Measurements from ENCODE around the gene LRRC74B.
"Not testable (repeated sequence)": the region's sequence is repeated elsewhere in the genome, so short reads cannot be mapped to it uniquely, and the experiment has no call there.

Gene LRRC74B

DNA sequence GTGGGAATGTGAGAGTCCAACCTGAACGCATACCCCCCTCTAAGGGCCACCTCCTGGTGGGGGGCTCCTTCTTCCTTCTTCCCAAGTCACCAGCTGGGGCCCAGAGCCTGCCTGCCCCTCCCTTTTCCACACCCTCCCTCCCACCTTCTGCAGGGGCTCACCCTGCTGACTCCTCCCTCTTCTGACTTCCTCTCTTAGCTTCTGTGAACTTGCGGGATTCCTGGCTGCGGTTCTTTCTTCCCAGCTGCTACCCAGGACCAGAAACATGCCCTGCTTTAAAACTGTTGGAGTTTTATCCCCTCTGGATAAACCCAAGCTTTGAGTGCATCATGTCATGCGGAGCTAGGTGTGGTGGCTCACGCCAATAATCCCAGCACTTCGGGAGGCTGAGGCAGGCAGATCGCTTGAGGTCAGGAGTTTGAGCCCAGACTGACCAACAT lies 10.2 kb downstream of the LRRC74B start:
- no peak for DNase-seq

DNA sequence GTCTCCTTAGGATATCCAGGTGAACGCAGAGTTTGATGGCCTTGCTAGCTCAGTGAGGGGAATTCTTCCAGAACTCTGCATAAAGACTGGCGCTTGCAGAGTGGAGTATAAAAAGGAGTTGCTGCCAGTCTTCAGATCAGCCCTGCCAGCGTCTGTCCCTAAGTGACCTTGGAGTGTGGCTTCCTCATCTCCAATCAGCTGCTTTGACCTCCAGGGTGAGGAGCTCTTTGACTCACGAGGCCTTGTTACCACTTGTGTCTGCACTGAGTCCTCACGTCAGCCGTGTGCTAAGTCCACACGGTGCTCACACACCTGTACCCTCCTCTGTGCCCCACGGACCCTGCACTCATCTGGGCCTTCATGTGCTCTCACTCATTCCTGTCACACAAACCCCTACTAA lies 14.6 kb downstream of the LRRC74B start:
- not testable (repeated sequence) for DNase-seq

DNA sequence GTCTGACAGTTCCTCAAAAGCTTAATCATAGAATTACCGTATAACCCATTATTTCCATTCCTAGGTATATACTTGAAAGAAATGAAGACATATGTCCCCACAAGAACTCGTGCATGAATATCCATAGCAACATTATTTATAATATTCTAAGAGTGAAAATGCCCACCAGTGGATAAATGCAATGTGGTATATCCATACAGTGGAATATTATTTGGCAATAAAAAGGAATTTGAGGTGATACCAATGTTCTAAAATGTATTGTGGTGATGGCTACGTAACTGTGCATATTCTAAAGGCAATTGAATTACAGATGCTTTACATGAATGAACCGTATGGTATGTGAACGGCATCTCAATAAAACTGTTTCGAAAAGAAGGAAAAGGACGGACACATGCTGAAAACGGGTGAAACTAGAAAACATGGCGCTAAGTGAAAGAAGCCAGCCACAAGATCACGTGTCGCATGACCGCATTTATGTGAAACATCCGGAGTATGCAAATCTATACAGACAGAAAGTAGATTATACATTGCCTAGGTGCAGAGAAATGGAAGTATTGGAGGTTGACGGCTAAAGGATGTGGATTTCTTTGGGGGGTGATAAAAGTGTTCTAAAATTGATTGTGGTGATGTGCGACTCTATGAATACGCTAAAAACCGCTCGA lies 16.0 kb downstream of the LRRC74B start:
- DNase-seq, result not testable (repeated sequence)

DNA sequence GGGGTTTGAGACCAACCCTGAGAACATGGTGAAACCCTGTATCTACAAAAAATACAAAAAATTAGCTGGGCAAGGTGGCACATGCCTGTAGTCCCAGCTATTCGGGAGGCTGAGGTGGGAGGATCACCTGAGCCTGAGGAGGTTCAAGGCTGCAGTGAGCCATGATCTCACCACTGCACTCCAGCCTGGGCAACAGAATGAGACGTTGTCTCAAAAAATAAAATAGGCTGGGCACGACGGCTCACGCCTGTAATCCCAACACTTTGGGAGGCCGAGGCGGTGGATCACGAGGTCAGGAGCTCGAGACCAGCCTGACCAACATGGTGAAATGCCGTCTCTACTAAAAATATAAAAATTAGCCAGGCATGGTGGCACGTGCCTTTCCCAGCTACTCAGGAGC lies 18.7 kb downstream of the LRRC74B start:
- not testable (repeated sequence) for DNase-seq

DNA sequence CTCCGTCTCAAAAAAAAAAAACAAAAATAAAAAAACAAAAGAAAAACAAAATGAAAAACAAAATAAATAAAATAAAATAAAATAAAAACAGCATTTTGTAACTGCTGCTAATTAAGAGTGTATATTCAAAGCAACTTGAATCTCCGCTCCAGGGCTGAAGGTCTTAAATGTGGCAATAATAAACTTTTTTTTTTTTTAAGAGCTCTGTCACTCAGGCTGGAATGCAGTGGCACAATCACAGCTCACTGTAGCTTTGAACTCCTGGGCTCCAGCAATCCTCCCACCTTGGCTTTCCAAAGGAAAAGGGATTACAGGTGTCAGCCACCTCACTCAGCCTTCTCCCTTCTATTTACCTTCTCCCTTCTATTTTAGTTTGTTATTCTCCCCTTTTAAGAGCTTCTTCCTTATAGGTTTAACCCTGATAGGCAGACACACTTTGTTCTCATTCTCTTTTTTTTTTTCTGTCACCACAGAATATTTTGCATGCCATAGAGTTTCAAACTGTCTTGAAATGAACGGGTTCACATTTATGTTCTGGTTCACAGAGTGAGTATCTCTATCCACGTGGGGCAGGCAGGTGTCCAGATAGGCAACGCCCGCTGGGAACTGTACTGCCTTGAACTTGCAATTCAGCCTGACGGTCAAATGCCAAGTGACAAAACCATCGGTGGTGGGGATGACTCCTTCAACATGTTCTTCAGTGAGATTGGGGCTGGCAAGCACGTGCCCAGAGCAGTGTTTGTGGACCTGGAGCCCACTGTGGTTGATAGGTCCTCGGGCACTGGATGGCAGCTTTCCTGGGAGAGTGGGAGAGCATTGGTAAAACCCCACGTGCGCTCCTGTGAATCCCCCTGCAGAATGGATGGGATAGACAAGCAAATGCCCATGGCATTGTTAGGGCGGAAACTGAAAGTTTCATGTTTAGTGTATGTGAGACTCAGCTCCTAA lies 19.4 kb downstream of the LRRC74B start:
- DNase-seq, result no peak

DNA sequence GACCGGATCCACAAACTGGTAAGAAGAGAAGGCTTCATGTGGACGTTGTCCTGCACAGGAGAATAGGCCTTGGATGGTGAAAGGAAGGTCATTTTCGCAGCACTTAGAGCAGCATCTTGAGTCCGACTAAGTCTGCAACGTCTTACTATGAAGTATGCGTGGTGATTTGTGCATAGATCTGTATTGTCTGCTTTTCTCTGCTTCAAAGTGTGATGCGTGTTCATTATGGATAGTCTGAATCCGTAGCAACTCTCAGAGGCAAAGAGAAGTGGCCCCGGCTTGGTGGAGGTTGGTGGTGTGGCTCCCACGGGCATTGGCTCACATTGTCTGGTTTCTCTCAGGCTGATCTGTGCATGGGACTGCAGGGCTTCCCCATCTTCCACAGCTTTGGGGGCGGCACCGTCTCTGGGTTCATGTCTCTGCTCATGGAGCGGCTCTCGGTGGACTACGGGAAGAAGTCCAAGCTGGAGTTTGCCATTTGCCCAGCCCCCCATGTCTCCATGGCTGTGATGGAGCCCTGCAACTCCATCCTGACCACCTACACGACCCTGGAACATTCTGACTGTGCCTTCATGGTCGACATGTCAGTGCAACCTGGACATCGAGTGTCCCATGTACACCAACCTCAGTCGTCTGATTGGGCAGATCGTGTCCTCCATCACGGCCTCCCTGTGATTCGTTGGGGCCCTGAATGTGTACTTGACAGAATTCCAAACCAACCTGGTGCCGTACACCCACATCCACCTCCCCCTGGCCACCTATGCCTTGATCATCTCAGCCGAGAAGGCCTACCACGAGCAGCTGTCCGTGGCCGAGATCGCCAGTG lies 21.5 kb downstream of the LRRC74B start:
- no peak for DNase-seq

DNA sequence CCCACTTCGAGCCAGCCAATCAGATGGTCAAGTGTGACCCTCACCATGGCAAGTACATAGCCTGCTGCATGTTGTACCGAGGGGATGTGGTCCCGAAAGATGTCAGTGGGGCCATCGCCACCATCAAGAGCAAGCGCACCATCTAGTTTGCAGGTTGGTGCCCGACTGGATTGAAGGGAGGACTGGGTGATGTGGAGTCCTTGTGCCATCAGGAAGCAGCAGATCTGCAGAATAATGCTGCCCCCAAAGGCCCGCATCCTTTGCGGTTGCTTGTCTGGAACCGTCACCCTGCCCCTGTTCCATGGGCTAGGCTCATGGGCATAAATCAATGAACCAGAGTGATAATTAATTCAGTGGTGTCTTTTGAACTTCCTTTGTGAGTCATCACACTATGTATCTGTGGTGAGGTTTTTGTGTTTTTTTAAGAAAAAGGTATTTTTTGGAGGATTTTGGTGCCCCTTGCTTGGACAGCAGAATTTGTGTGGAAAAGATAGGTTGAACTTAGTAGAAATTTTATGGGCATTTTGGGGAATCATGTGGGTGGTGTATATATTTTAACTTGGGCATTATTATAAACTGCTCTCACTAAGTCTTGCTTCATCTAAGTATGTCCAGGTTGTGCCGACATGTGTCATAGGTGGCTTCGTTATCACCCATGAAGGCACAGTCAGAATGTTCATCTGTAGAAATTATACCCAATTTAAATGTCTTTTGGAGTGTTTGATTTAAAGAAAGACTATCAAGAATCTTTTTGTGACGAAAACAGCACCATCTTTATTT lies 22.3 kb downstream of the LRRC74B start:
- DNase-seq, result no peak

DNA sequence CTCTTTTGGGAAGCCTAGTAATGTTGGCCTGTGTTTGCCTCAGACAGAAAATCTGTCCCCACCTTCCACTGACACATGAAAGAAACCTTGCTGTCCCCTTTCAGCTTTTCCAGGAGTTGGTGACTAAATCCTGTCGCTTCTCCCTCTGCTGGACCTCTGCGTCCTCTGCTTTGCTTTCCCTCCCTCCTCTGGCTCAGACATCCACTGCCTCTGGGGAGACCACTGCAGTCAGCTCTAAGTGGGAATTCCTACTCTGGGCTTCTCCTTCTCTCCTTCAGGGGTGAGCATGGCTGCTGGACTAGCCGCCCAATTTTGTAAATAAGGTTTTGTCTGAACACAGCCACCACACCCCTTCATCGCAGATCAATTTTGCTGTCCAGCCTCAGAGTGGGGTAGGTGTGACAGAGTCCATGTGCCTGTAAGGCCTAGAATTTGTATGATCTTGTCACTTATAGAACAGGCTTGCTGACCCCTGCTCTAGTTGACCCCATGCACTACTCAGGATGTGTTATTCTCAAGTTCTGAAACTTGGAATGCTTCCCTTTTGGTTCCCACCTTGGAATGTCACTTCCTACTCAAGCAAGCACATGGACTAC lies 23.0 kb downstream of the LRRC74B start:
- DNase-seq, result no peak

DNA sequence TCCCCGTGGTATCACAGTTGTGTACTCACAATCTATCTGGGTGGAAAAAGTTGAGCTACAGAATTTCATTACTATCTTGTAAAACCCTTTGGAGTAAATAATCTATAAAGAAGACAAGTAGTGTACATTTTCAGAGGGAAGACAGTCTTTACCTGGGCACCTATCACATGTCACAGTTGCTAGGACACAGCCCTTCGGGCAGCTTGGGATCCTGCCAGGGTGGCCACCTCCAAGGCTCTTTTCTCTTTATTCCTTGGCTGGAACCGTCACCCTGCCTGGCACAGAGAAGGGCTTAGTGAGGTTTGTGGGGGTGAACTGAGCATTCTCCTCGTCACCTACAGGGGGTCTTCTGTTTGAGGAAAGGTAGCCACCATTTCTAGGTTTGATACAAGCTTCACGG lies 23.6 kb downstream of the LRRC74B start:
- no peak for DNase-seq

DNA sequence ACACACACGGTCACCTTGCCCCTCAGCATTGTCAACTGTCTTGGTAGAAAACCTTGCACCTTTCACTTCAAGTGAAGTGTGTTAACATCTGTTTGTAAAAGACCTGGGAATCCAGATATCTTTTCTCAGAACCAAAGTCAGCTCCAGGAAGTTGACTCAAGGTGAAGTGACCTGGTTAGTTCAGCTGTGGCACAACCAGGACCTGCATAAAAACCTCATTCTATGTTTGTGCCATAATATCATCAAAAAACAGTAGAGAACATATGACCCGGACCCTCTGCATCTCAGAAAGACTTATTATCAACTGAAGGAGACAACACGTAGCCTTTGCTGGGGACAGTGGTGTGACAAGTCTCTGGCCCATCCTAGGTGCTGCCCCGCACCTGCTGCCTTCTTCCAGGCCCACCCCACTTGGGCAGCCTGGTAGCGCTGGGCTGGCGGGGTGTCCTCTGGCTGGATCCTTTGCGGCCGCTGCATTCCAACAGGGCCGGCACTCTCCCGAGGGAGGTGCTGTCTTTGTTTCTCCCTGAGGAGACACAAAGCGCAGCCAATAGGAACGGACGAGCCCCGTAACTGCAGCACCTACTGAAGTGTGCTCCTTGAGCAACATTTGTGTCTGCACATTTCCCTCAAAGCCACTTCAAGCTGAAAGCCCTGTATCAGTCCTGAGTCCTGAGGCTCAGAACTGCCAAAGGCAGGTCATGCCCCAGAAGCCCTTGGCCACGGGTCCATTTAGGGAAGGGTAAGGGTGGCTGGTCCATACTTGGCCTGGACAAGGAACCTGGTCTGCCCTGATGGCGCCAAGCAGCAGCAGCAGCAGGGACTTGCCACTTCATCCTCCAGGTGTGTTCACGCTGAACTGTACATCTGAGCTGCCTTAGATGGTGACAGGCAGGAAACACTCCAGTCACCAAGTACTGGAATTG lies 25.2 kb downstream of the LRRC74B start:
- no peak for DNase-seq

DNA sequence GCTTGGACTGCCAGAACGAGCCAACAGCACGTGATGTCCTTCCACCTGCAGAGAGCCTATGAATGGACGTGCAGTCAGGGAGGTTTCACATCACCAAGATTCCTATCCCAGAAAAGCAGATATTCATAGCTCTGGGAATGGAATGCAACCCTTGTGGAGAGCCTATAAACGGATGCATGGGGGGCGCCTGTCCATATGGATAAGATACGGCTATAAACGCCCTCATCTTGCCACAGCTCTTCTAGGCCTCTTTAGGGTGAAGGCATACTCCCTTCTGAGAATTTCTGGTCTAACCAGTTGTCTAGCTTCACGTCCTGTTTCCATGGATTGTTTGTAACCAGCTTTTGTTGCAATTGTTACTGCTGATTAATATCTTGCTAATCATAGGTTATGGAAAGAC lies 26.1 kb downstream of the LRRC74B start:
- not testable (repeated sequence) for DNase-seq

DNA sequence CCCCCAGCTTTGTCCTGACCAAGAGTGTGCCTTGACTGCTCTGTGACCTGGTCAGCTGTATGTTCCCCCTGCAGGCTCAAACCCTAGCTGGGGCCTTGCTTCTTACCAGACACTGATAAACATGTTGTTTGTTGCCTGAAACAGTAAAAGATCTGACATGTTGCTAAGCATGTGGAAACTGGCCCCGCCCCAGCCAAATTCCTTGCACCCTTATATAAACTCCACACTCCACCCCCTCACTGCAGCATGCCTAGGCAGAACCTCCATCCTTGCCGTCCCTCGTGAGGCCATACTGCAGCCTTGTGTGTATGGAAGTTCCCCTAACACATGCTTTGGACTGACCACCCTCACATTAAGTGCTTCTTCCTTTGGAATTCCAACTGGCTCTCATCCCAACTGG lies 27.3 kb downstream of the LRRC74B start:
- no peak for DNase-seq

DNA sequence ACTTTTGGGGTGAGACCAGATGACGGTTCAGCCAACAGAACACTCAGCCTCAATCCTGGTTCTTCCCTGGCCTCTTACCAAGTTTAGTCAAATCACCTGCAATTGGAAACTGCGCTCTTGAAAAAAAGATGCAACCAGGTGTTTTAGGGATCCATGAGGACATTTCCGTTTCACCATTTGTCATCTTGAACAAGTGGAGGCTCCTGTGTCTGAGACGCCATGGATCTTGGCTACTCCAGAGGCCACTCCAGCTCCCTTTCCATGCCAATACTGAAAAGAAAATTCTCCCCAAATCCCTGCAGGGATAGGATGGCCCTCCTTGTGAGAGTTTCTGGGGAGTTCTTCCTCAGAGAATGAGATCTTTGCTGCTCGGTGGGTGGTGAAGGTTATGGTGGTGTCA lies 27.7 kb downstream of the LRRC74B start:
- DNase-seq, result no peak

DNA sequence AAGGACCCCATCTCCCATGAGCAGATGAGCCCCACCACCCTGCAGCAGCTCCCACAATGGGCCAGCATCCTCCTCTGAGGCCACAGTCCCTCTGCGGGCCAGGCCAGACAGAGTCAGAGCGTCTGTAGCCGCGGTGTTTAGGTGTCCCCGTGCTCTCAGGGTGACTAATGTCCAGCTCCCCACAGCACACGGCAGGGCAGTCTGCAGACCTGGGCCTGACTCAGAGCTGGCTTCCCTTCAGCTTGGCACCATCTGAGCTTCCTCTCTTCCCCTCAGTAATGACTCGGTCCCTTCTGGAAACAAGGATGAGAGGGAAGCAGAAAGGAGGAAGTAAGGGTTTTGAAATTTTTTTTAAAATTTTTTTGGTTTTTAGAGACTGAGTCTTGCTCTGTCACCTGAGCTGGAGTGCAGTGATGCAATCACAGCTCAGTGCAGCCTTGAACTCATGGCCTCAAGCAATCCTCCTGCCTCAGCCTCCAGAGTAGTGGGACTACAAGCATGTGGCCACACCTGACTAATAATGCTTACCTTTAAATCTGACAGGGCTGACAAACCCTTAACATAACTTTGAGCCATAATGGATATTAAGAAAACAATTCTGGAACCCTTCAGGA lies 28.5 kb downstream of the LRRC74B start:
- no peak for DNase-seq

DNA sequence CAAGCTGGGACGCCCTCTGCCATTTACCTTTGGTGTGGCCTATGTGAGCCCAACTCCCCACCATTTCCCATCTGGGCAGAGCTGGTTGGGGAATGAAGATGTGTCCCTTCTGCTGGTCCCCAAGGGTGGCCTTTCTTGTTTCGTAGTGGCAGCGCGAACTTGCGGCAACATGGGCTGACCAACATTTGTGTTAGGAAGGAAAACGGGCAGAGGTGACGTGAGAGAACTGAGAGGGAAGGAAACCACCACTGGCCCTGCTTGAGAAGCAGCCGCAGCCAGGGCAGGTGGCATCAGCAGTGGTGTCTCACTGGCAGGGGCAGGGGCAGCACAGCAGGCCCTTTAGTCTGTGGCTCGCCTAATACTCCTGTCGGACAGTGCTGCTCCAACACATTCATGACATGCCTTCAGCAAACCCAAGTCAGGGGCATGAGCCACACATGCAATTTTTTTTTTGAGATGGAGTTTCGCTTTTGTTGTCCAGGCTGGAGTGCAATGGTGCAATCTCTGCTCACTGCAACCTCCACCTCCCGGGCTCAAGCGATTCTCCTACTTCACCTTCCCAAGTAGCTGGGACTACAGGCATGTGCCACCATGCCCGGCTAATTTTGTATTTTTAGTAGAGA lies 29.9 kb downstream of the LRRC74B start:
- DNase-seq, result no peak

DNA sequence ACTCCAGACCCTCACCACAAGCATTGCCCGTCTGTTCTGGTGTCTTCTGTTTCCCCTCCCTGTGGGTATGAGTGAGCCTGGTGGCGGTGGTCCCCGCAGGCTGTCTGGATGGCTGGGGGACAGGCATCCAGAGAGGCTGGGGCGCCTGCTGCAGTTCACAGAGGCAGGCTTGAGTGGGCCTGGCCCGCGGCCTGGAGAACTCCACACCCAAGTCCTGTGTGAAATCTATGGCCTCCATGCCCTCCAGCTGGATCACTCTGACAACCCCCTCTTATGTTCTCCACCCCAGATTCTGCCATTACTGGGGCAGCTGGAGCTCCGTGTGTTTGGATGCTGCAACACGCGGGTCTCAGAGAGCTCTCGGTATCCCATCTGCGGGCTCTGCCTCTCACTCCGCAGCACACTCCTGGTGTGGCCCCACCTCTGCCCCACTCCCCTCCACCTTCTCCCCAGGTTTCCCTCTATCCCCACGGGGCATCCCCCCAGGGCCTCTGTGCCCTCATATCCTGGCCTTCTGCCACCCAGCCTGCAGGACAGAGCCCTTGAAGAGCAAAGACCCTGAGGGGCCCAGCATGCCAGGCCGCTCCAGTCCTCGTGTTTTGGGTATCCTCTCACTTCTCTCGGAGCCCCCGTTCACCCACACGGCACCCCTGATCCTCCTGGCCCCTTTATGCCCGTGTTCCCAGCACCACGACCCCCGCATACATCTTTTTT lies 31.3 kb downstream of the LRRC74B start:
- no peak for DNase-seq

DNA sequence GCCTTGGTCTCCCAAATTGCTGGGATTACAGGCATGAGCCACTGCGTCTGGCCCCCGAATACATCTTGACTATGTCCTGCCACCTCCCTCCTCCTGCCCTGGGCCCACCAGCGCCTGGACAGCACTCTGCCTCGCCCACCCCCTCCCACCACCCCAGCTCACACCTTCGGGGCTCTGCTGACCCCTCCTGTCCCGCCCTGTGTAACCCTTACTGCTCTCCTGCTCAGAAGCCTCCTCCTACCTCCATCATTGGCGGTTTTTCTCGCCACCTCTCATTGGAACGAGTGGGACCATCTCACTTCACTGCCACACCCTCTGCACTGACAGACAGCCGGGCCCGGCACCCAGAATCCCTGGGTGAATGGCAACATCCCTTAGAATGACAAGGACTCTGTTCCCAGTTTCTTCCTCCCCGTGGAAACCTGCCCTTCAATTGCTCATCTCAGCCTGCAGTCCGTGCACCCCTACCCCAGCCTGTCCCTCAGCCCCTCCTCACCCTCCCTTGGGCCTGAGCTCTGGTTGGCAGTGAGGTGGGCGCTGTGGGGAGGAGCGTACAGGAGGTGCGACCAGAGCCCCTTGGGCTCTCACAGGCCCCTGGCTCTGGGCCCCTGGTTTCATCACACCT lies 32.2 kb downstream of the LRRC74B start:
- no peak for DNase-seq

DNA sequence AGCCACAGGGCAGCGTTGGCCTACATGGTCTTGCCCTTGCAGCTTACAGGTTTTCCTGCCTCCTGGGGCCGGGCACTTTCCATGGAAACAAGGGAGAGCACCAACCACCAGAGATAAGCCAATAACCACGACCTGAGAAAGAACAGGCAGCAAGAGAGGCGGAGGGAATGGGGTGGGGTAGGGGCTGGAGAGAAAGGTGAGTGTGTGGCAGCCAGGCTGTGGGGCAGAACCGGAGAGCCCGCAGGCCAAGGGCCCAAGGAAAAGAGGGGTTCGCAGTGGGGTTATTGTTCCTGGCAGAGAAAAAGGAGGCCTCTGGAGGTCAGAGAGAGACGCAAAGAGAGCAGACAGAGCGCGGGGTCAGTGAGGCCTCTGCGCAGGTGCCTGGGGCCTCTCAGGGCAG lies 33.2 kb downstream of the LRRC74B start:
- DNase-seq, result no peak

DNA sequence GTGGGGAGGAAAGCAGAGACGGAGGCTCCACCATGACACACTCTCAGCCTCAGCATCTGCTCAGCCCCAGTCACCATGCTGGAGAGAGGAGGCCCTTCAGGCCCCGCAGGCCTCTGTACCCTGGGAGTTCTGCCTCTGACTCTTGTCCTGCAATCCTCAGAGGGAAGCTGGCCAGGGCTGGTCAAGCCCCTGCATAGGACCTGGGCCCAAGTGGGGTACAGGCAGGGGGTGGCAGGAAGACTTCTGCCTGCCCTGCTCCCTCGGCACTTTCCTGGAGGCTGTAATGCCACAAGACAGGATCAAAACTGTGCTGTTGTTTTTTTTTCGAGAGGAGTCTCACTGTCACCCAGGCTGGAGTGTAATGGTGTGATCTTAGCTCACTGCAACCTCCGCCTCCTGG lies 33.7 kb downstream of the LRRC74B start:
- no peak for DNase-seq
